CD4-positive, alpha-beta T cell treated with Interleukin-10 for 1 hour (primary cell): Measurements from ENCODE around the gene GTF2A1.

Source experiments
- DNase-seq: peaks from one replicate; pipeline ENCODE4 v3.0.0-alpha.2; 2020

Gene GTF2A1

GRCh38 chr14:81172881-81173280, 47.9 kb downstream of the GTF2A1 start:
- no peak for DNase-seq

GRCh38 chr14:81172353-81172752, 48.4 kb downstream of the GTF2A1 start:
- no peak for DNase-seq

DNA sequence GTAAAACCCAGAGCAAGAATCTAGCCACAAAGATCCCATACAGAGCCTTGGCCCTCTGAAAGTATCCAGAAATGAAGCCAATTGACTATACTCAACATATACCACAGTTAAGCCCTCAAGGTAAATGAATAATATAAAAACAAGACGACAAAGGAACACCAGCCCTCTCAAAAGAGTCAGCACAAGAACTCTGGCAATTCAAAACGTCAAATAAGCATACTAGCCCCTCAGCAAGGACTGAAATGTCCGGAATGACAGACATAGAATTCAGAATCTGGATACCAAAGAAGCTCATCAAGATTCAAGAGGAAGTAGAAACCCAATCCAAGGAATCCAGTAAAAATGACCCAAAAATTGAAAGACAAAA, 49.9 kb downstream of the GTF2A1 start:
- DNase-seq = no peak

DNA sequence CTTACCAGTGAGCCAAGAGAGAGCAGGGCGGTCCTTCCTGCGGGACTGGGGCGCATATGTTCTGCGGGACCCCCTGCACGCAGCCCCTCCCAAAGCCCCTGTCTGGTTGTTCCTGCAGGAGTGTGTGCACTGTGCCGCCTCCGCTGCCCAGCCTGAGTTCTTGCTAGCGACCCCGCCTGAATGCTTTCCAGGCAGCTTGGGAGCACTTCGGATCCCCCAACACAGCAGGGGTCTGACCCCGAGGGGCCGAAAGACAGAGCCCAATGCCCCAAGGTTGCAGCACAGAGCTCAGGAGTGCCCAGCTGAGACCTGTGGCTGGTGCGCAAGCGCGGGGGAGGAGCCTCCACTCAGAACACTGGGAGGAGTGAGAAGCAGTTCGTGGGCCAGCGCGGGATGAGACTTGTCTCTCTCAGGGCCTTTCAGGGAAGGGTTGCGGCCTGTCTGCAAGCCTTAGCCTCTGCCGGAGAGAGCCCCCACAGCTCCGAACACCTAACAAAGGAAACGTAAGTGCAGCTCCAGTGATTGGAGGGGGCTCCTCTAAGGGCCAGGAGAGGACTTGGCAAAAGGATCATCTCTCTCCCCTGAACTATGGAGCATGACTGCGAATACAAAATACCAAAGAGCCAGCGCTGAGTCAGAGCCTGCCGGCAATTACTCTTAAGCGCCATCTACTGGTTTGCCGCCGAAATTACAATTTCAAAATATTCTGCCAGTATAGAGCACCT, 50.5 kb downstream of the GTF2A1 start:
- DNase-seq = peak; percentile 89

DNA sequence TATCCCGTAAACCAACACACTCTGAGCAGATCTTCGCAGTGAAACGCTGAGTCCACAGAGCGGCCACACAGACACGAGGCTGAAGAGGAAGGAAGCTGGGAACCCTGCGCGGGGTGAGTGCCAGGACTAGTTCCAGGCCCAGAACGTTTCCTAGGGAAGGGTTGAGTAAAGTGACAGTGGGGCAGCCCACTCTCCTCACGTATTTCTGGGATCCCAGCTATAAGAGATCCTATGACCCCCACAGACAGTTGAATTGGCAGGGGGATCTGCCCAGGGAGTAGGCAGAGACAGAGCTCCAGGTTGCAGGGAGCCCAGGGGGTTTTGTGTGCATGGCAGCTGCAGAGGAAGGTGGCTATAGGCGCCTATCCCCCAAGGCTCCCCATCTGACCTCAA, 51.1 kb downstream of the GTF2A1 start:
- DNase-seq = peak; percentile 15

DNA sequence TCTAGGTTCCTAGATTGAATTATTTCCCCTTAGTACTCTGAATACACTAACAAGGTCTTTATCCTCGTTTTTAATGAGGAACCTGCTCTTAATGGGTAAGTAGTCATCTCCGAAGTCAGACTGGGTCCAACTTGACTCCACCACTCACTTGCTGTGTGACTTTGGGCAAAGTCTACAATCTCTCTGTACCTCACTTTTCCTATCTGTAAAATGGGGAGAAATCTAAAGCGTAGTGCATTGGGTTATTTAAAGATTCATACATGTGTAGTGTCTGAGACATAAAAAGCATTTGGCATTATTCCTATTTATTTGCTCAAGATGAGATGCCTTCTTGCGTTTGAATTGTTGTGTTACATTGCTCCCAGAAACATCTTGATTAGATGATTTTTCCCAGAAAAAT, 51.5 kb downstream of the GTF2A1 start:
- DNase-seq = no peak

- DNase-seq = no peak
Observed at GRCh38 chr14:81166121-81166520, 54.6 kb downstream of the GTF2A1 start.

DNA sequence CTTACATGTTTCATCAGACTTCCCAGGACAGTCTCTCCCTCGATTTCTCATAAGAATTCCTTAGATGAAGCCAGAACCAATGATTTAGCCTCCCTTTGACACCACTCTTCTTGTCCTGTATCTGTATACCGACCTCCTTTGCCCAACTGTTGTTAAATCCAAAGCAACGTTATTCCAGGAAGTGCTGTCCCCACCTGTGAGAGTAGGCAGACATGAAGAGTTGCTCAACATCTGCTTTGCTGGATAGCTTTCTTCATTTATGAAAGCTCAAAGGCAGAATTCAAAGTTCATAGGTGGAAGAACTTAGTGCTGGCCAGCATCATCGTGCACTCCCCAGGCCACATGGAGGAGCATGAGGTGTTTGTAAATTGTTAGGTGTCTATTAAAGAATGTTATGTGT, 55.6 kb downstream of the GTF2A1 start:
- no peak for DNase-seq

GRCh38 chr14:81164167-81164774, 56.5 kb downstream of the GTF2A1 start:
- DNase-seq = peak; percentile 47

DNA sequence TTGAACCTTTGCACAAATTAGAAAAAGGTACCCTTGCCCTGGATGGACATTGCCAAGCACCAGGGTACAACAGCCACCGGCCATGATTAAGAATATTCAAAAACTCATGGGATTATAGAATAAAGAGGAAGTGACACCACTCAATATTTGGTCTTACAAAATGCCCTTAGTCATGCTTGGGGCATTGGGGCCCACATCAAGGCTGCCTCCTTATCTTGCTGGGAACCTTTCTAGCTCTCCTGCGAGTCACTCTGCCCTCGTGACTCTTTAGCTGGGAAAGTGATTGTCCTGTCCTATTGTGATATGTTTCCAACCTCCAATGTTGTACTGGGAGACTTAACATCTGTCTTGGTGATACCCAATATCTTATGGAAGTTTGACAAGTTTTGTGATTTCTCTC, 57.8 kb downstream of the GTF2A1 start:
- DNase-seq = no peak

DNA sequence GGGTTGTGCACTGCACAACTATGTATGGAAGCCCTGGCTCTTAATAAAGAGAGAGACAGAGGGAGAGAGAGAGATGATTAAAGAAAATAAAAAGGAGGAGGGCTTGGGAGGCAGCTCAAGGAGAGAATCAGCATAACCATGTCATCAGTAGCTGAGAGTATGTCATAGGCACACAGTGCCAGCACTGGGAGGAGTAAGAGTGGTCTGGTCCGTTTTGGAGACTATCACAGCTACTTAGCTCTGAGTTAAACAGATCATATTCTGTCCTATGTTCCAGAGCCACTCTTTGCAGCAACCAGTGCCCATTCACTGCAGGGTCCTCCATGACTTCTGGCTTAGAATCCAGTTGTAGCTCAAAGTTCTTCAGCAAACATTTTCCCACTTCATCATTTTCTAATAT, 59.0 kb downstream of the GTF2A1 start:
- DNase-seq = no peak

DNA sequence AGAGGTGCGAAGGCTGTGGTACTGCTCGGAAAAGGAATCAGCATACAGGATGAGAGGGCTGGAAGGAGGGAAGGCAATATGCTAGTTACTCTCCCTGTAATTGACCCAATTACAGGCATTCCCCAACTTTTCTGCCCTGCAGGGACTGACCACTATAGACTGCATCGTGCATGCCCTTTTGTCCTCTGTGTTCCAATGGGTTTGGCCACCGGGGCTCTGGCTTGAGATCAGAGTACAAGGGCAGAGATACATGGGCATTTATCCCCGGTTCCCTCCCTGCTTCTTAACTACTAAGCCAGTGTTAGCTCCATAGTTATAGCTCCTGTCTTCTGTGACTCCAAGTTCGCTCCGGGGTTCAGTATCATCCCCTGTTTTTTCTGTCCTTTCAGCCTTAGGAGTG, 59.7 kb downstream of the GTF2A1 start:
- DNase-seq = no peak

DNA sequence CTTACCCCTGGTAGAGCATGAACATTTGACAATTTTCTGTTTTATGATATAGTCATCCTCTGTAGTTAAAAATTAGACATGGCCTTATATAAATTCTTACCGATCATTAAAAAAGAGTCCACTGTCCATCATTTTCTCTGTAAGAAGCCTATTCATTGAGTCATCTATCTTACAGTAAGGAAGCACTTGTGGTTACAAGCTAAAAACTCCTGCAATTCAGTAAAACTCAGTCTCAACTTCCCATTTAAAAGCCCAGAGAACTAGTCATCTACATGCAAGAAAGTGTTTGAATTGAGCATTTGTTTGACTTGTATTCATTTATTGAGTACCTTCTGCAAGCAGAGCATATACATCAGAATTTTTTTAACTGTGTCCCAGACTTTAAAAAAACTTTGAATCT, 63.3 kb downstream of the GTF2A1 start:
- no peak for DNase-seq

DNA sequence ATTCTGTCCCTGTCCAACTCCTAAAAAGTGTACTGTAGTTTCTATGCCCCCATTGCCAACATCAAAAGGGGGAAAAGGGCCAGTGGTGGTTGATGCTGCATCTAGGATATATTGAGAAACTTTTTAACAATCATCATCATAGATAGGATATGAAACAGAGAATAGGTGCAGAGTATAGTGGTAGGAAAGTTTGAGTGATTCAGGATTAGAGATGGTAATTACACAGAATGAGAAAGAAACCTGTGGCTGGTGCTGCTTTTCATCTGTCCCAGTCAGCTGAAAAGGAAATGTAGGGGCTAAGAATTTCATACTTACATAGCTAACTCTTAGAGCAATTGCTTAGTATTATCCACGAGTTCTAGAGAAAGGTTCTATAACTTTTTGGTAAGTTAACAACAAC, 67.6 kb downstream of the GTF2A1 start:
- no peak for DNase-seq

- no peak for DNase-seq
Observed at GRCh38 chr14:81148635-81149034, 72.1 kb downstream of the GTF2A1 start.

DNA sequence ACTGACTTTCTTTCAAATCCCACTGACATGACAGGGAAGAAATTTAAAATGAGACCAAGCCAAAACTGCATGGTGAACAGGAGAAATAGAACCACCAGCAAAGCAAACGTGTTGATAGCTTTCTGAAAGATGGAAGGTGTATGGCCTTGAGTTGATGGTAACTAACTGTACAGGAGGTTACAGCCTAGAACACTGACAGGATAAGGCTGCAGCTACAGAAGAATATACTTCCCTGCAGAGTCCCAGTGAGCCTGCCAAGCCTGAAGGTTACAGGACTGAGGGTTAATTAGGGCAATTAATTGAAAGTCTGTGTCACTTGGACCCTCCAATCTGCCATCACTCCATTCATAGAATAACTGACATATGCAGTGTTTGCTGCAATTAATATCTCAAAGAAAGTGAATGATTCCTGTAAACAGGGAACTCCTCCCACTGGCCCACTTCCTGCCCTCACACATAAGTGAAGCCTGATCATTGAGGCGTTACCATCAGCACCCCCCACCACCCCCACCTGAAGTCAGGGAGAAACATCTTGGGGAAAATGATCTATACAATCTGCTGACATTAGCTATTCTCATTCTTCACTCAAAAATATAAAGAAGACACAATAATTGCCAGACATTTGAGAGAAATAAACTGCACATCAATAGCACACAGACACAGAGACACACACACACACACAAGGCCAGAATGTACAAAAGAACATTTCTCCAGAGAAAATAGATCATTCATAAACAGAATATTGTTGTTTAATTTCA, 73.4 kb downstream of the GTF2A1 start:
- no peak for DNase-seq

GRCh38 chr14:81144824-81145603, 75.7 kb downstream of the GTF2A1 start:
- no peak for DNase-seq

GRCh38 chr14:81143793-81144192, 77.0 kb downstream of the GTF2A1 start:
- no peak for DNase-seq

- DNase-seq = no peak
Observed at GRCh38 chr14:81141426-81141825, 79.3 kb downstream of the GTF2A1 start.

GRCh38 chr14:81138429-81138828, 82.3 kb downstream of the GTF2A1 start:
- no peak for DNase-seq

DNA sequence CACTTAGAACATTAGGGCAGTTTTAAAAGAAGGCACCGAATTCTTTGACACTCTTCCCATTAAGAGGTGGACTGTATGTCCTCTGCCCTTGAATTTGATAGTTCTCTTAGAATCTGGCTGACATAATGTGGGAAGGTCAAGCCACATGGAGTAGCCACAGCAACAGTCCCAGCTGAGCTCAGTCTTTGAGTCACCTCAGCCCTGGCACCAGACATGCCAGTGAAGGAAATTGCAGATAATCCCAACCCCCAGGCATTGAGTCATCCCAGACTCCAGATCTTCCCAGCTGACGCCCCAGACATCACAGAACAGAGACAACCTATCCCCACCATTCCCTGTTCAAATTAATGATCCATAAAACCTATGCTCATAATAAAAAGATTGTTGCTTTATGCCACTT, 83.4 kb downstream of the GTF2A1 start:
- DNase-seq = no peak

- no peak for DNase-seq
Observed at GRCh38 chr14:81133400-81133799, 87.4 kb downstream of the GTF2A1 start.

DNA sequence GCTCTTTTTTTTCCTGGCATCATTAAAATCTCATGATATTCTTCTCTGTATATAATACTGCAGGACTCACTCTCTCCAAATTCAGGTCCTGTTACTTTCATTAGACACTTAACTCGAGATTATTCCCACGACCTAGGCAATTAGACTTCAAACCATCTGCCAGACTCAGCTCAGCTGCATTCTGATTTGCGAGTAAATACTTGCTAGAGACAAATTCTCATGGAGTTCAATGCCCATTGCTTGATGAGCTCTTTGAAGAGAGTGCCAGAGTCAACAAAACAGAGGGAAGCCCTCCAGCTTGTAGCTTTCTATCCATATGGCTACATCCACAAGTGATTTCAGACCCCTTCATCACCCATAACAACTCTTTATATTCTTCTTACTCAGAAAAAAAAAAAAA, 88.3 kb downstream of the GTF2A1 start:
- DNase-seq = no peak

DNA sequence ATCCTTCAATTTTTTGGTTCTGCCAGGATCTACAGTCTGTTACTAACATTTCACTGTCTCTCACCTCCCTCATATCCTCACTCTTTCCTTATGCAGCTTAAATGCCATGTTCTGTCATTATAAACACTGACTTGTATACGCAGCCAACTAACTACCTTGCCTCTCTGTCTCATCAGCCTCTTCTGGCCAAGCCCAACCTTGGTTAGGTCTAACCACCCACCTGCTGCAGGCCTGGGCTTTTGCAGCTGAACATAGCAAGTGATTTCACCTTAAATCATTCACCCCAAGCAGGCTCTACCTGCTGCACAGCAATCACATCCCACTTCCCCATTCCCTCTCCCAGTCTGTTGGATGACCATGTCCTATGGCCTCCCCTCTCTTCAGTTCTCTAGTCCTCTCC, 91.5 kb downstream of the GTF2A1 start:
- DNase-seq = no peak
